OCI-M1 (cell line): ENCODE results near the gene FCMR.
"Not testable (repeated sequence)": the region's sequence is repeated elsewhere in the genome, so short reads cannot be mapped to it uniquely, and the experiment has no call there.

Source experiments
- DNase-seq: peaks from one replicate; lab custom pipeline; 2025; lab: John Stamatoyannopoulos, UW

Gene FCMR

GRCh38 chr1:206872139-206872538 is 49.6 kb downstream of the FCMR start:
- DNase-seq = peak; percentile 16

GRCh38 chr1:206868264-206868663 is 53.5 kb downstream of the FCMR start:
- no peak for DNase-seq

GRCh38 chr1:206867716-206868115 is 54.0 kb downstream of the FCMR start:
- DNase-seq = no peak

- DNase-seq = no peak
These were observed 54.5 kb downstream of the FCMR start for GRCh38 chr1:206867239-206867638.

DNA sequence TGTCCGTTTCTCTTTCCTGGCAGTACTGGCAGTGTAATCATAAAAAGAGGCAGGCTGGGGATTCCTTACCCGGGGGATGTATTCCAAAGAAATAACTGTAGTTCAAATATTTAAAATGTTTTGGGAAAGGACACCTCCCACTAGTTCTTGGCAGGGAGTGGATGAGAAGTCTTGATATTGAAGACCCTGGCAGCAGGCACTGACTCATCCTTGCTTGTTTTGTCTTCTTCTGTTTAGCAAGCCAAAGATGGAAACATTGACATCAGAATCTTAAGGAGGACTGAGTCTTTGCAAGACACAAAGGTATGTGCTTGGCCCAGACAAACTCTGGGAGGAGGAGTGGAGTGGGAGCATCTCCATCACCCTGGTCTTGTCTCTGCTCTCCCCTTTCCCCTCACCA is 55.7 kb downstream of the FCMR start:
- DNase-seq = no peak

DNA sequence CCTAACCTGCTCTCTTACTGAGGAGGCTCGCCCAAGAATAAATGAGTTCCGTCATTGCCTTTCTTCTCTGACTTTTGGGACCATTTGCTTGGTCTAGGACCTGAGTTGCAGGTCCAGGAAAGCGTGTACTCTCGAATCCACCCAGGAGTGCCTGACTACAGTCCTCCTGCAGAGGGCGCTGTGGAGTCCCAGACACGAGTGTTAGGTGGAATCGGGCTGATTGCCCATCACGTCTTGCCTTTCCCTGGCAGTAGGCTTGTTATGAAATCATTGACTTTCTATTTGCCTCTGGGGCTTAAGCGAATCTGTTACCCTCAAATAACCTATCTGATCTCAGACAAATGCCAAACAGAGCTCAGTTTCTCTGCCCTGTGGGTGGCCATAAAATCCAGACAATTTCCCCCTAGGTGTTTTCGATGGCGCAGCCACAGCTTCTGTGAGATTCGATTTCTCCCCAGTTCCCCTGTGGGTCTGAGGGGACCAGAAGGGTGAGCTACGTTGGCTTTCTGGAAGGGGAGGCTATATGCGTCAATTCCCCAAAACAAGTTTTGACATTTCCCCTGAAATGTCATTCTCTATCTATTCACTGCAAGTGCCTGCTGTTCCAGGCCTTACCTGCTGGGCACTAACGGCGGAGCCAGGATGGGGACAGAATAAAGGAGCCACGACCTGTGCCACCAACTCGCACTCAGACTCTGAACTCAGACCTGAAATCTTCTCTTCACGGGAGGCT is 56.6 kb downstream of the FCMR start, which contains the start of gene IL20:
IL20 (plus strand) TSS at position 685 of the 733 bp plus-strand sequence. CDS start 230 bp downstream, outside the sequence.
- DNase-seq = peak; percentile 93

DNA sequence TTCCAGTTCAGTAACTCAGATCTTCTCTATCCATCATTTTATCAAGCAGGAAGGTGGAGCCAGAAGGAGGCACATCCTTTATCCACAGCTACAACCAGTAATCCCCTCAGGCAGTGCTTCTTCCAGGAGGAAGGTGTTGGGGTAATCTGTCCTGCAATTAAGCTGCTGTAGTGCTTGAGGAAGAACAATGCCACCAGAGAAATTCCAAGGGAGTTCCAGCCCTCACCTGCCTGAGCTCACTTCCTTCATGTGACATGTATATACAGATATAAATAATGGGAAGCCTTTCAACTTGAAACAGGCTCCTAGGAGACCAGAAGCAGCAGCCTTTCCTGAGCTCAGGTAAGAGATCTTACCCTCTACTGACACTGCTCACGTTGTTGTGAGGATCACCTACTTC is 58.5 kb downstream of the FCMR start:
- DNase-seq = no peak

- no peak for DNase-seq
These were observed 61.6 kb downstream of the FCMR start for GRCh38 chr1:206860165-206860564.

- DNase-seq = no peak
These were observed 62.6 kb downstream of the FCMR start for GRCh38 chr1:206859082-206859521.

DNA sequence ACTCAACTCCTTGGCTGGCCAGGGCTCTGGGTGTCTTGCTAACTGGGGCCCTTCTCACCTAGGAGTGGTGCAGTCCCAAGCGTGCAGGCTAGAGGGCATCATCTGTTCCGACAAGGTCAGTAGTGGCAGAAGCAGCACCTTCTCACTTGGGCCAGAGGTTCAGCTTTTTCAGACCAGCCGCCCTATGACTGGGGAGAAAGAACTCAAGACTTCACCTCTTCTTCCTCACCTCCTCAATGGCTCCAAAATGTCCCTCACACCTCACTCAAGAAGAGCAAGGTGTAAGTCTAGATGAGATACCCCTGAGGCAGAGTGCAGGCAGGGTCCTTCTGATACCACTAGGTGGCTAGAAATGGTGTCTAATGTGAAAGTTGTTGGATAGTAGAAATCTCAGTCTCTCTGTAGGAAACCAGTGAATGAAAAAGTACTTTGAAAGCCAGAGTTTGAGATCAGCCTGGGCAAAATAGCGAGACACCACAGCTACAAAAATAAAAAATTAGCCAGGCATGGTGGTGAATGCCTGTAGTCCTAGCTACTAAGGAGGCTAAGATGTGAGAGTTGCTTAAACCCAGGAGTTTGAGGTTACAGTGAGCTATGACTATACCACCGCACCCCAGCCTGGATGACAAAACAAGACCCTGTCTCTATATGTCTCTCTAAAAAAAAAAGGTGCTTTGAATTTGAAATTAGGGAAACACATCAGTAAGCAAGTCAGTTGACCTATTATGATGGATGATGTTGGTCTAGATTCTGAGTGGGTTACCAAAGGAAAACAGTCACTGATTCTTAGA is 64.9 kb downstream of the FCMR start:
- DNase-seq = peak; percentile 33

GRCh38 chr1:206855859-206856258 is 65.9 kb downstream of the FCMR start:
- no peak for DNase-seq

DNA sequence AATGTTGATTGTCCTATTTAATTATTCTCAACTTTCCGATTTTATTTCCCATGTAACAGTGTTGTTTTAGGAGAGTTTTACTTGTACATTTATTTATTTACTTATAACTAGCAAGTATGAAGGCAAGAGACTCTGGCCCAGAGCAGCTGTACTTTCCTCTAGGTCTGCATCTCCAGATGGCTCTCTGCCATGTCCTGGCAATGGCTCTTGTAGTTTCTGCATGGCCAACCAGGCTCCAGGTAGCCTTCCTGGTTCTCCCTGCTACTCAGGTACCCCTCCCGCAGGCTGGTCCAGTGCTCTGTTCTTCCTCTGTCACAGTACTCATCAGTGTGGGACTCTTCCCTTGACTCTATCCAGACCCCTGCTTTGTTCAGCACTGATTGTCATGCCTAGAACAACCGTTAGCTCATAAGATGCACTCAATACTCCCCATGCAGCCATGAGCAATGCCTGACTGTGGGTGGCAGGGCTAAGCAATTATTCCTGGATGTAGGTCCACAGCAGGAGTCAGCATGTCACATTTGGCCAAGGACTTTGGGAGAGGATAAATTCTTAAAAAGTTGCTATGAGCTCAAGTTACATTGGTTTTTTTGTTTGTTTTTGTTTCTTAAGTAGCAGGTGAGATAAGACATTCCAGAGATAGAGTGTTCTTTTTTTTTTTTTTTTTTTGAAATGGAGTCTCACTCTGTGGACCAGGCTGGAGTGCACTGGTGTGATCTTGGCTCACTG is 67.2 kb downstream of the FCMR start:
- DNase-seq = no peak

DNA sequence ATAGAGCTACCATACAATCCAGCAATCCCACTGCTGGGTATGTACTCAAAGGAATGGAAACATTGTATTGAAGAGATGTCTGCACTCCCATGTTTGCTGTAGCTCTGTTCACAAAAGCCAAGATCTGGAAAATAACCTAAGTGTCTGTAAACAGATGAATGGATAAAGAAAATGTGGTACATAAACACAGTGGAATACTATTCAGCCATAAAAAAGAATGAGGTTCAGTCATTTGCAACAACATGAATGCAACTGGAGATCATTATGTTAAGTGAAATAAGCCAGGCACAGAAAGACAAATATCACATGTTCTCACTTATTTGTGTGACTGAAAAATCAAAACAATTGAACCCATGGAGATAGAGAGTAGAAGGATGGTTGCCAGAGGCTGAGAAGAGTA is 68.0 kb downstream of the FCMR start:
- DNase-seq = not testable (repeated sequence)
